ENCODE measurements around the gene TNFRSF11A. TPM values are rescaled to one million over a fixed set of nuclear protein-coding genes. Genes with fewer than 3 reads are reported as not detected.

The TNFRSF11A gene
- total RNA-seq, 1 donor, result not detected

DNA sequence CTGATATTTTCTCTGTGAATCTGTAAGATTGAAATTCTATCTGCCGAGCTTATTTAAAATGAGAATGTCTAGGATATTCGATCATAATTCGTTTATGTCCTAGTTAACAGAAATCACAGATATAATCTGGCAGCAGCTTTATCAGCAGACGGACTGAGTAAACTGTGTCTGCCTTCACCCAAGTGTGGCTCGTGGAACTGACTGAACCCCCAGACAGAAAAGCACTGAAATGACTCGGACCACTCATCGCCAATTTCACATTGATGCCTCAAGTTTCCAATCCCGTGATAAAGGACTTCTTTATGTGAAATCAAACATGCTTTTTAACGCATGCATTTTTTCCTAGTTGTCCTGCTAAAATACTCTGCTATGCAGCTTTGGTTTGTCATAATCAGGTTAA is 15.9 kb downstream of the TNFRSF11A start:
- no peak overlapping the region for H3K4me3 ChIP-seq (ENCODE audit: low read depth, low read length)
- no peak for DNase-seq (ENCODE audit: low read depth)
- TF ChIP-seq, protein P1, sequence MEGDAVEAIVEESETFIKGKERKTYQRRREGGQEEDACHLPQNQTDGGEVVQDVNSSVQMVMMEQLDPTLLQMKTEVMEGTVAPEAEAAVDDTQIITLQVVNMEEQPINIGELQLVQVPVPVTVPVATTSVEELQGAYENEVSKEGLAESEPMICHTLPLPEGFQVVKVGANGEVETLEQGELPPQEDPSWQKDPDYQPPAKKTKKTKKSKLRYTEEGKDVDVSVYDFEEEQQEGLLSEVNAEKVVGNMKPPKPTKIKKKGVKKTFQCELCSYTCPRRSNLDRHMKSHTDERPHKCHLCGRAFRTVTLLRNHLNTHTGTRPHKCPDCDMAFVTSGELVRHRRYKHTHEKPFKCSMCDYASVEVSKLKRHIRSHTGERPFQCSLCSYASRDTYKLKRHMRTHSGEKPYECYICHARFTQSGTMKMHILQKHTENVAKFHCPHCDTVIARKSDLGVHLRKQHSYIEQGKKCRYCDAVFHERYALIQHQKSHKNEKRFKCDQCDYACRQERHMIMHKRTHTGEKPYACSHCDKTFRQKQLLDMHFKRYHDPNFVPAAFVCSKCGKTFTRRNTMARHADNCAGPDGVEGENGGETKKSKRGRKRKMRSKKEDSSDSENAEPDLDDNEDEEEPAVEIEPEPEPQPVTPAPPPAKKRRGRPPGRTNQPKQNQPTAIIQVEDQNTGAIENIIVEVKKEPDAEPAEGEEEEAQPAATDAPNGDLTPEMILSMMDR (IDR thresholded peaks at IDR 0.05; ENCODE audit: insufficient read depth, low read depth, low read length), result no peak

DNA sequence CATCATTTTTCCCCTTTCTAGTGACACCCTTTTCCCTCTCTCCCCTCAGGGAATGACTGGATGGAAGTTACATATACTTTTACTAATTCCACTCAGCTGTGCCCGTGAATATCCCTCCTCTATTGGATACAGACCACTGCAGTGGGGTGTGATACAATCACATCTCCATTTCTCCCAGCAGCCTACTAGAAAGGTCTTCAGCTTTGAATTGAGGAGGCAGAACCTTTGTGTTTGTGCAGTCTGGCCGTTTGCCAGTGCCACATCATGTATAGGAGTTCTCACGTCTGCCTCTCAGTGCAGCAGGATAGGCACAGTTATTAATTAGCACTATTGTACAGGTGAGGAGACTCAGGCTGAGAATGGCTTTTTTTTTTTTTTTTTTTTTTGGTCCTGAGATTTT is 16.4 kb downstream of the TNFRSF11A start:
- no peak overlapping the region for H3K4me3 ChIP-seq (ENCODE audit: low read depth, low read length)
- no peak for DNase-seq (ENCODE audit: low read depth)
- TF ChIP-seq, protein P1 (IDR thresholded peaks at IDR 0.05; ENCODE audit: insufficient read depth, low read depth, low read length), result no peak

DNA sequence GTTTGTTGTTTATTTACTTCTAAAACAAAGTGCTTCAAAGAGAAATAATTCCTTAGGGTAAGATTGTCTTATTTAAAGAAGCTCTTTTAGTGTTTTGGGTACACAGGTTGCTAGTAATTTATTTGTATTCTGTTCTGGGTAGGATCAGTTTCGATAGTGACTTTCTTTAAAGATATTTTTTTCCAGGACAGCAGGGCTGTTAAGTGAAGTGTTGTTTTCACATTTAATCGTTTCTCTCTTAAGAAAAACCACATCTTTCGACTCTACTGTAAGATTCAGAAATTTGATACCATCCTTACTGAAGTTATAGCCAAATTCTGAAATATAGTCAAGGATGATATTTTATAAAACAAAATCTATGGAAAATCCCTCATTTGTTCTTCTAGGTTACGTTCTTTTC is 17.8 kb downstream of the TNFRSF11A start:
- no peak for DNase-seq (ENCODE audit: low read depth)
- H3K4me3 ChIP-seq (ENCODE audit: low read depth, low read length), result no peak overlapping the region
- TF ChIP-seq, protein P1 (IDR thresholded peaks at IDR 0.05; ENCODE audit: insufficient read depth, low read depth, low read length), result no peak

GRCh38 chr18:62343316-62343715 is 18.2 kb downstream of the TNFRSF11A start:
- TF ChIP-seq, protein P1 (IDR thresholded peaks at IDR 0.05; ENCODE audit: insufficient read depth, low read depth, low read length), result no peak
- no peak for DNase-seq (ENCODE audit: low read depth)
- no peak overlapping the region for H3K4me3 ChIP-seq (ENCODE audit: low read depth, low read length)

GRCh38 chr18:62345909-62346308 is 20.8 kb downstream of the TNFRSF11A start:
- no peak for DNase-seq (ENCODE audit: low read depth)
- TF ChIP-seq, protein P1 (IDR thresholded peaks at IDR 0.05; ENCODE audit: insufficient read depth, low read depth, low read length), result no peak
- no peak overlapping the region for H3K4me3 ChIP-seq (ENCODE audit: low read depth, low read length)

DNA sequence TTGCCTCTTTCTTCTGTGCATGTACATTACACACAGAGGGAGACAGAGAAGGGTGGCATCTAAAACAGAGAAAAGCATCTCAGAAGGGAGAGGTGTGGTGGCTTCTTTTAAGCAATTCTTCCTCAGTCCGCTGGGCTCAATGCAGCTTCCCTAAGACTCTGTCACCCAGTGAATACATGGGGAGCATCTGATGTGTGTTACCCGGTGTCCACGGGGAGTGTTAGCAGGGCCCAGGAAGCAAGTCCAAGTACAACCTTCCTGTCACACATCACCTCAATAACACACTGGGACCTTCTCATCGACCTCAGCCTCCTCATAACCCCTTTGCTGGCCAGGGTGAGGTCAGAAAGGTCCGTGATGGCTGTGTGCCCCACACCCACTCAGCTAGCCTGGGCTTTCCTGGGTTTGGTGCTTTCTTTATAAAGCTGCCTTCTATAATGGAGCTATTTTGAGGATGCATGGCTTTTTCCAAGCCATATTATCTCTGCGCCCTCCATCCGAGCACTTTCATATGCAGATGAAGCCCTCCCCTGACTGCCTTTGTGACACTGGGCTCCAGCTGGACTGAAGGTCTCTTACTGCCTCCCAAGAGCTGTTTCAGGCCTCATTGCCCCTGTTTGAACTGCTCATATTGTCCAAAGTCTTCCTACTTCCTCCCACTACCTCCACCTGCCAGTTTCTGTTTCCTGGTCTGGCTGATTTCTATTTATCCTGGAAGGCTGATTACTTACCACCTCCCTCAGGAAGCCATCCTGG is 21.4 kb downstream of the TNFRSF11A start:
- no peak for DNase-seq (ENCODE audit: low read depth)
- TF ChIP-seq, protein P1 (IDR thresholded peaks at IDR 0.05; ENCODE audit: insufficient read depth, low read depth, low read length), result no peak
- no peak overlapping the region for H3K4me3 ChIP-seq (ENCODE audit: low read depth, low read length)

DNA sequence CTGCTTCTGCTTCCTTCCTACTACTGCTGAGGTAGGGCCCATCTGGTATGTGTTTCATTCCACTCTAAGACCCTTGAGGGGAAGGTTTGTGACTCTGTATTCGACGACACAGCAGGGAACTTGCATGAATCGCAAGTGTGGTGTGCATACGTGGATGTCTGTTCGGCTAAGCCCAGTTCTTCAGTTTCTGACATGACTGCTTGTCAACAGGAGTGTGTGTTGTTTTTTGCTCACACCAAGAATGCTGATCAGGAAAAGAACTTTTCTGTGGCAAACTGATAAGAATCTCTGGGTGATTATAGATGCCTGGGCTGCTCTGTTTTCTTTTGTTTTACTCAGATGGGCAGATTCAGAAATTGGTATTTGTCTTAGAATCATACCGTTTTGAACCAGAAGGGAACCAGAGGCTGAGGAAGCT is 22.0 kb downstream of the TNFRSF11A start:
- H3K4me3 ChIP-seq (ENCODE audit: low read depth, low read length), result no peak overlapping the region
- no peak for DNase-seq (ENCODE audit: low read depth)
- TF ChIP-seq, protein P1 (IDR thresholded peaks at IDR 0.05; ENCODE audit: insufficient read depth, low read depth, low read length), result no peak
